HG03159 (cell line): ENCODE results near the gene MFF.

ENCODE experiments used
- ATAC-seq: cut with Tn5 transposase; IDR thresholded peaks from one replicate; pipeline ENCODE4 v1.9.1; 2021; ENCODE audit warnings: mild to moderate bottlenecking, moderate library complexity; ENCODE audit not compliant: unreplicated experiment

MFF gene

DNA sequence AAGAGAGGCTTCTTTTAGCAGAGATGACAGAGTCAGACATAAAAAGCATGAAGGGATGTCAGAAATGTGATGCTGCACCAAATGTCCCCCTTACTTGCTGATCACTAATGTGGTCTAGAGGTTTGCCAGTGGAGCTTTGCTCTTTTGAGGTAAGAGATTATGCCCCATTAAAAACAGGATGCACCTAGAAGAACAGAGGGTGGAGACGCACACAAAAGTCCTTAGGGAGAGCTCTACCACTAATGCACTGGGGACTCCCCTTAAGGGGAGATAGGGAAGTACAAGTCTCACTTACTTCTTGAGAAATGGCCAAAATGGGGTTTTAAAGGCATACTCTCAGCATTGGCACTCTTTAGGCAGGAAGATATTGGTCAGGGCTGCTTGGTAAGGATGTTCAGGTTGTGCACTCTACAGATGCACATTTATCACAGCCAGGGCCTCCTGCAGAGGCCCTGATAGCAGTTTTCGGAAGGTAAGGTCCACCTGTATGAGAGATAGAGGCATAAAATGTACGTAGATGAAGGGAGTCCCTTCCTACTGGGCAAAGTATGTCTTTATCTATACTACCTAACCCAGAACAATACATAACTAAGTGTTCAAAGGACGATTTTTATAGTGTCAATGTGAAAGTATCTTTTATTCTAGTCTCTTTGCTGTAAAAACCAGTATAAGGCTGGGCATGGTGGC lies 79.7 kb downstream of the MFF start:
- ATAC-seq = peak; percentile 39

DNA sequence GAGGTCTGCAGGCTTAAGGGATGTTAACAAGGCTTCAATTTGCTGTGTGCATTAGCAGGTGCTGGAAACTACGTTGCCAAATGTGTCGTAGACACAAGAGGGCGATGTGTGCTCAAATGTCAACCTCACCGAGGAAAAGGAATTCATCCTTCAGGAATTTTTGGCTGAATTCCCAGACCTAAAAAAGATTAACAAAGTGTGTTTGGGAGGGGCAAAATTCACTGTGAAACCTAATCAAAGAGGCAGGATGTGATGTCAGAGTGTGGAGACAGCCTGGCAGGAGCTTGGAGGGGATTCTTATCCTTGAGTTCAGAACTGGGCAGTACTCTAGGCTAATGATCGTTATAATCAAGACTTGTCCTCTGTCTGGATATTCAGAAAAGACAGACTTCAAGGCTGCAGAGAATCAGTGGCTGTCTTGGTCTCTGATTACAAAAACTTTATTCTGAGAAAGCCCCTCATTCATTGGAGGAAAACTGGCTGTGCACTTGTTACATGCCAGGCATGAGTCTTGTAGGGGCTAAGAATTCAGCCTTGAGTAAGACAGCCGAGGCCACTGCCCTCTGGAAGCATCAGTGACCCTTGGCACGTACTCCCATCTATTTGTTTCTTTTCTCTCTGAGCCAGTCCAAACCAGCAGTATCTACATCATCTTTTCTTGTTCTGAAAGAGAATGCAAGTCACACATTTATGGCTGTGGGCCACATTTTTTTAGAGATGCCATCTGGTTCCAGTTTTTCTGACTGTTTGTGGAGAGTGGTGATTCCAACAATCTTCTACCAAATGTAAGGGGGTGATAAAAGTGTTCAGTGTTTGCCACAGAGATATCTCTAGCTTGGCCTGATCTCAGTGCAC lies 81.4 kb downstream of the MFF start:
- ATAC-seq = no peak
